PC-3 (cell line): ENCODE results near the gene TRRAP.

Experiments
- CTCF ChIP-seq: fragments of 300-600 bp; sonication (generic); conservative IDR thresholded peaks from 2 replicates; pipeline ENCODE4 v1.5.1; 2017; ENCODE audit warnings: antibody characterized with exemption, low read depth, mild to moderate bottlenecking, low read length
- EZH2 ChIP-seq: fragments of 300-600 bp; sonication (generic); IDR thresholded peaks from one replicate; pipeline ENCODE4 v1.6.1; 2017; ENCODE audit warnings: antibody characterized with exemption, mild to moderate bottlenecking, low read length; ENCODE audit not compliant: unreplicated experiment

- TF ChIP-seq CTCF (no peak), EZH2 (no peak)
Observed at GRCh38 chr7:98956469-98956868, 78.1 kb downstream of the TRRAP start.
